Measurements from ENCODE around the gene MTA1. TPM values are rescaled to one million over a fixed set of nuclear protein-coding genes. Genes with fewer than 3 reads are reported as not detected.

Gene MTA1
- total RNA-seq, 1 donor from 2014 or later: 129 TPM

- intact Hi-C loops (cut with micrococcal nuclease): loop anchor here (10.0 kb wide), 1 partner anchor 420 kb away; the partner anchor contains the start of gene GPR132
Measured at GRCh38 chr14:105484997-105485393, 65.4 kb downstream of the MTA1 start.

- intact Hi-C loops (cut with micrococcal nuclease): loop anchor here (10.0 kb wide), 1 partner anchor 421 kb away; the partner anchor contains the start of gene GPR132
Measured at GRCh38 chr14:105485739-105486162, 66.1 kb downstream of the MTA1 start.

- intact Hi-C loops (cut with micrococcal nuclease): loop anchor here (10.0 kb wide), 1 partner anchor 422 kb away; the partner anchor contains the start of gene GPR132
Measured at GRCh38 chr14:105486163-105486973, 66.7 kb downstream of the MTA1 start, which contains the start of gene CRIP1. Gene CRIP1 (plus strand): TSS chr14:105486886. CDS start chr14:105487260, 374 bp downstream.

- intact Hi-C loops (cut with micrococcal nuclease): loop anchor here (10.0 kb wide), 1 partner anchor 422 kb away; the partner anchor contains the start of gene GPR132
Measured at GRCh38 chr14:105486974-105487448, 67.4 kb downstream of the MTA1 start.

GRCh38 chr14:105487449-105487985, 67.9 kb downstream of the MTA1 start:
- intact Hi-C loops (cut with micrococcal nuclease): loop anchor here (10.0 kb wide), 1 partner anchor 423 kb away; the partner anchor contains the start of gene GPR132

- intact Hi-C loops (cut with micrococcal nuclease): loop anchor here (10.0 kb wide), 1 partner anchor 423 kb away; the partner anchor contains the start of gene GPR132
Measured at GRCh38 chr14:105487986-105488777, 68.6 kb downstream of the MTA1 start.

GRCh38 chr14:105488781-105489541, 69.3 kb downstream of the MTA1 start:
- intact Hi-C loops (cut with micrococcal nuclease): loop anchor here (1.0 to 10.0 kb wide), 2 partner anchors 118 to 424 kb away; partner anchors contain the start of gene GPR132

GRCh38 chr14:105489542-105490266, 70.1 kb downstream of the MTA1 start:
- intact Hi-C loops (cut with micrococcal nuclease): loop anchor here (1.0 to 10.0 kb wide), 10 partner anchors 8 to 1772 kb away; partner anchors contain the start of genes BRF1, CLBA1, CRIP2 and GPR132

GRCh38 chr14:105490267-105490571, 70.6 kb downstream of the MTA1 start:
- intact Hi-C loops (cut with micrococcal nuclease): loop anchor here (1.0 to 10.0 kb wide), 8 partner anchors 9 to 1773 kb away; partner anchors contain the start of genes BRF1, CLBA1, CRIP2 and MTA1

- intact Hi-C loops (cut with micrococcal nuclease): loop anchor here (1.0 to 10.0 kb wide), 11 partner anchors 9 to 1773 kb away; partner anchors contain the start of genes BRF1, CLBA1, CRIP2 and MTA1
Measured at GRCh38 chr14:105490572-105491365, 71.1 kb downstream of the MTA1 start, which contains the start of gene TEDC1. Gene TEDC1 (plus strand): TSS chr14:105491246. CDS start chr14:105491376, 130 bp downstream.

- intact Hi-C loops (cut with micrococcal nuclease): loop anchor here (1.0 to 10.0 kb wide), 10 partner anchors 17 to 1774 kb away; partner anchors contain the start of genes BRF1, CLBA1, CRIP2 and MTA1
Measured at GRCh38 chr14:105491366-105491973, 71.8 kb downstream of the MTA1 start.

- intact Hi-C loops (cut with micrococcal nuclease): loop anchor here (5.0 to 10.0 kb wide), 2 partner anchors 508 to 1775 kb away; partner anchors contain the start of genes CLBA1, XRCC3 and ZFYVE21
Measured at GRCh38 chr14:105492031-105492970, 72.7 kb downstream of the MTA1 start.

- intact Hi-C loops (cut with micrococcal nuclease): loop anchor here (5.0 to 10.0 kb wide), 2 partner anchors 508 to 1776 kb away; partner anchors contain the start of genes CLBA1, XRCC3 and ZFYVE21
Measured at GRCh38 chr14:105492971-105493871, 73.6 kb downstream of the MTA1 start.

GRCh38 chr14:105493921-105494605, 74.4 kb downstream of the MTA1 start:
- intact Hi-C loops (cut with micrococcal nuclease): loop anchor here (5.0 to 10.0 kb wide), 2 partner anchors 509 to 1777 kb away; partner anchors contain the start of genes CLBA1, XRCC3 and ZFYVE21

GRCh38 chr14:105494606-105494929, 74.9 kb downstream of the MTA1 start:
- intact Hi-C loops (cut with micrococcal nuclease): loop anchor here (5.0 to 10.0 kb wide), 2 partner anchors 510 to 1777 kb away; partner anchors contain the start of genes CLBA1, XRCC3 and ZFYVE21

Measured in T-helper 2 cell treated with Interferon-gamma antibody and Interleukin-4, amounts not matched to agents 100 ng/mL and 5 ng/mL, for 36 hours (primary cell).